HG02623 (cell line): Measurements from ENCODE around the gene LPGAT1.

Experiments used
- ATAC-seq: cut with Tn5 transposase; IDR thresholded peaks from one replicate; pipeline ENCODE4 v1.9.1; 2021; ENCODE audit warnings: moderate library complexity; ENCODE audit not compliant: unreplicated experiment

LPGAT1 gene

GRCh38 chr1:211781260-211781659 lies 49.3 kb downstream of the LPGAT1 start:
- ATAC-seq: no peak

- ATAC-seq: no peak
These were observed 55.4 kb downstream of the LPGAT1 start for GRCh38 chr1:211775170-211775569.

- ATAC-seq: no peak
These were observed 65.9 kb downstream of the LPGAT1 start for GRCh38 chr1:211764701-211765100.

GRCh38 chr1:211762206-211762605 lies 68.4 kb downstream of the LPGAT1 start:
- no peak for ATAC-seq

- ATAC-seq: no peak
These were observed 69.2 kb downstream of the LPGAT1 start for GRCh38 chr1:211761400-211761799.

- no peak for ATAC-seq
These were observed 74.0 kb downstream of the LPGAT1 start for GRCh38 chr1:211756471-211757020.

GRCh38 chr1:211753649-211754251 lies 76.8 kb downstream of the LPGAT1 start:
- ATAC-seq: no peak

- no peak for ATAC-seq
These were observed 77.5 kb downstream of the LPGAT1 start for GRCh38 chr1:211752951-211753486.

- ATAC-seq: no peak
These were observed 78.2 kb downstream of the LPGAT1 start for GRCh38 chr1:211752317-211752716.

GRCh38 chr1:211751438-211751837 lies 79.1 kb downstream of the LPGAT1 start:
- no peak for ATAC-seq

- no peak for ATAC-seq
These were observed 80.0 kb downstream of the LPGAT1 start for GRCh38 chr1:211750599-211750998.

GRCh38 chr1:211749251-211749650 lies 81.3 kb downstream of the LPGAT1 start:
- no peak for ATAC-seq

- no peak for ATAC-seq
These were observed 81.8 kb downstream of the LPGAT1 start for GRCh38 chr1:211748810-211749209.

- no peak for ATAC-seq
These were observed 87.6 kb downstream of the LPGAT1 start for GRCh38 chr1:211742889-211743529.

GRCh38 chr1:211742272-211742671 lies 88.3 kb downstream of the LPGAT1 start:
- ATAC-seq: no peak

- no peak for ATAC-seq
These were observed 88.8 kb downstream of the LPGAT1 start for GRCh38 chr1:211741788-211742187.

GRCh38 chr1:211741116-211741515 lies 89.4 kb downstream of the LPGAT1 start:
- ATAC-seq: no peak

GRCh38 chr1:211739671-211740411 lies 90.7 kb downstream of the LPGAT1 start:
- no peak for ATAC-seq

- ATAC-seq: no peak
These were observed 91.8 kb downstream of the LPGAT1 start for GRCh38 chr1:211738691-211739301.

- no peak for ATAC-seq
These were observed 92.4 kb downstream of the LPGAT1 start for GRCh38 chr1:211738096-211738690.
